ENCODE data around the gene PRDX5. TPM values are rescaled to one million over a fixed set of nuclear protein-coding genes. Genes with fewer than 3 reads are reported as not detected.

Gene PRDX5
- total RNA-seq, 1 experiment from 2014 or later, result 229 TPM

DNA sequence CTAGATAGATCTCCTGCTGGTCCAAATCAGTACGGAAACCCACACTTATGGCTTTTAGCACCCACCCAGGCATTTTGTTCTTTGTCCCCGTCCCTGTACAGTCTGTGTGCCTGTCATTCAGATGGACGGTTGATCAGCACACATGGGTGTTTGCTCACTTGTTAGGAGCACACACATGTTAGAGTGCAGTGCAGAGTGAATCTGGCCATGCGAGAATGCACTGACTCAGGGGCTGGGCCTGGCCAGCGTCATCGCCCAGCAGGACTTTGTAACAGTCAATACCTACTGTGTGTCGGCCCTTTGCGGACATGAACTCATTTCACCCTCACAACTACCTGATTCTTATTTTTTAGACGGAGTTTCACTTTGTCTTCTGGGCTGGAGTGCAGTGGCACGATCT is 44.4 kb downstream of the PRDX5 start:
- DNase-seq (ENCODE audit: low read depth), result no peak

DNA sequence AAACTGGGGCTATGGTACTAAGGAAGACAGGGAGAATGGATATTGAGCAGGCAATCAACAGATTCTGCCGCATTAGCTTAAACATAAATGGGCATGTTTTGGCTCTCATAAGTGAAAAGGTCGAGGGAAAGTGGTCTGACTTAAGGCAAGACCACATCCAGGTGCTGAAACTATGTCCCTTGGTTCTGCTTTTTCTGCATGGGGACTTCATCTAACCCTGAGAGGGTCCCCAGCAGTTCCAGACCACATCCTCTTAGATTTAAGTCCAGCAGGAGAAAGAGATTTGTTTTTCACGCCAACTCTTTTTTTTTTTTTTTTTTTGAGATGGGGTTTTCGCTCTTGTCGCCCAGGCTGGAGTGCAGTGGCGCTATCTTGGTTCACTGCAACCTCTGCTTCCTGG is 46.5 kb downstream of the PRDX5 start:
- DNase-seq (ENCODE audit: low read depth), result no peak

DNA sequence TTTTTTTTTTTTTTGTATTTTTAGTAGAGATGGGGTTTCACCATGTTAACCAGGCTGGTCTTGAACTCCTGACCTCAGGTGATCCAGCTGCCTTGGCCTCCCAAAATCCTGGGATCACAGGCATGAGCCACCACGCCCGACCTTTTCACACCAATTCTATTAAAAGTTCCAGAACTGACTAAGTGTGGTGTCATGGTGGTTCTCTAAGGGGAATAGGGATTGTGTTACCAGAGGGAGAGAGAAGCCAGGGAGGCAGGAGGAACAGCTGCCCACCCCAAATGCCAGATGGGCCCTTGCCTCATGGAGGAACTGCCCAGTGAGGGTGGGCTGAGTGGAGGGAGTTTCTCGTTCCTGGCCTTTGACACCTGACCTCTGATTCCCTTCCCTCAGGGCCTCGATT is 47.0 kb downstream of the PRDX5 start:
- no peak for DNase-seq (ENCODE audit: low read depth)

DNA sequence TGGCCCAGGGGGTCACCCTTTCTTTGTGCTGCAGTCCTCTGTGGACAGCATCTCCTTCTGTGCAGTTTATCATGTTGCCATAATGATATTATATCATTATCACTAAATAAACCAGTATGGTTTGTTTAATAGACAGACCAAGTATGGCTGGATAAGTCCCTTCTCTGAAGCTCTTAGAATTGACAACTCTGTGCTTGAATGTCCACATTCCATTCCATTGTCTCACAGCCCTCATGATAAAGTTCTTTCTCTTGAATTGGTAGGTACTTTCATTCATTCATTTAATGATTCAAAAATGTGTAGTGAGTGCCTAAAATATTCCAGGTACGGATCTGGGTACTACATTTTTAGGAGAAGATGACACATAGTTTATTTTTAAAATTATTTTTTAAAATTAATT is 48.8 kb downstream of the PRDX5 start:
- no peak for DNase-seq (ENCODE audit: low read depth)

DNA sequence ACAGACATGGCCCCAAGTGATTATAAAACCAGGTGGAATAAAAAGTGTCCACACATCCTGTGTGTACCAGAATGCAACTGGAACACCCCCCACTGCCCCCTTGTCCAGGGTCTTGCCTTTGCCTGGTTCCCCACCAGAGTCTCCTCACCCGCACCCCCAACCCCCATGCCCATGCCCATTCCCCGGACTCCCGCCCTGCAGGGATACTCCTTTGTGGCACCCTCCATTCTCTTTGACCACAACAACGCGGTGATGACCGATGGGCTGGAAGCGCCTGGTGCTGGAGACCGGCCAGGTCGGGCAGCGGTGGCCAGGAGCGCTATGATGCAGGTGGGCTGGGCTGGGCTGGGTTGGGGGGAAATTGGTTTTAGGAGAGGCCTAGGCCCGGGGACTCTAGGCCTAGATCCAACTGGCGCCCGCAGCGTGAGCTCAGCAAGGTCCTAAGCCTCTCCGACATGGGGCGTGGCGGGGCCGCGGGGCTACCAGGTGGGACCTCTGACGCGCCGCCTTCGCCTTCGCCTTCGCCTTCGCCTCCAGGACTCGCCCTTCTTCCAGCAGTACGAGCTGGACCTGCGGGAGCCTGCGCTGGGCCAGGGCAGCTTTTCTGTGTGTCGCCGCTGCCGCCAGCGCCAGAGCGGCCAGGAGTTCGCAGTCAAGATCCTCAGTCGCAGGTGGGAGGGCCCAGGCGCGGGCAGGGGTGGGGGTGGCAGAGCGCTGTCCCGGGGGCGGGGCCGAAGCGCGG is 50.2 kb downstream of the PRDX5 start:
- no peak for DNase-seq (ENCODE audit: low read depth)

DNA sequence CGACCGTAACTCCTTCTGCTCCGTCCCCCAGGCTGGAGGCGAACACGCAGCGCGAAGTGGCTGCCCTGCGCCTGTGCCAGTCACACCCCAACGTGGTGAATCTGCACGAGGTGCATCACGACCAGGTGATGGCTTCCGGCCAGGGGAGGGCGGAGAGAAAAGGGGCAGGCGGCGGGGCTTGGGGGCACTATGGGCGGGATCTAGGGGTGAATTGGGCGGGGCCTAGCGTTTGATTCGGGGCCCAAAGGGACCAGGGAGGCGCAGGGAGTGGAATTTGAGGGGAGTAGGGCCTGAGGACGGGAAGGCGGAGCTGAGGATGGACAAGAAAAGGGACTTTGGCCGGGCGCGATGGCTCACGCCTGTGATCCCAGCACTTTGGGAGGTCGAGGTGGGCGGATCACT is 50.8 kb downstream of the PRDX5 start:
- DNase-seq (ENCODE audit: low read depth), result no peak

DNA sequence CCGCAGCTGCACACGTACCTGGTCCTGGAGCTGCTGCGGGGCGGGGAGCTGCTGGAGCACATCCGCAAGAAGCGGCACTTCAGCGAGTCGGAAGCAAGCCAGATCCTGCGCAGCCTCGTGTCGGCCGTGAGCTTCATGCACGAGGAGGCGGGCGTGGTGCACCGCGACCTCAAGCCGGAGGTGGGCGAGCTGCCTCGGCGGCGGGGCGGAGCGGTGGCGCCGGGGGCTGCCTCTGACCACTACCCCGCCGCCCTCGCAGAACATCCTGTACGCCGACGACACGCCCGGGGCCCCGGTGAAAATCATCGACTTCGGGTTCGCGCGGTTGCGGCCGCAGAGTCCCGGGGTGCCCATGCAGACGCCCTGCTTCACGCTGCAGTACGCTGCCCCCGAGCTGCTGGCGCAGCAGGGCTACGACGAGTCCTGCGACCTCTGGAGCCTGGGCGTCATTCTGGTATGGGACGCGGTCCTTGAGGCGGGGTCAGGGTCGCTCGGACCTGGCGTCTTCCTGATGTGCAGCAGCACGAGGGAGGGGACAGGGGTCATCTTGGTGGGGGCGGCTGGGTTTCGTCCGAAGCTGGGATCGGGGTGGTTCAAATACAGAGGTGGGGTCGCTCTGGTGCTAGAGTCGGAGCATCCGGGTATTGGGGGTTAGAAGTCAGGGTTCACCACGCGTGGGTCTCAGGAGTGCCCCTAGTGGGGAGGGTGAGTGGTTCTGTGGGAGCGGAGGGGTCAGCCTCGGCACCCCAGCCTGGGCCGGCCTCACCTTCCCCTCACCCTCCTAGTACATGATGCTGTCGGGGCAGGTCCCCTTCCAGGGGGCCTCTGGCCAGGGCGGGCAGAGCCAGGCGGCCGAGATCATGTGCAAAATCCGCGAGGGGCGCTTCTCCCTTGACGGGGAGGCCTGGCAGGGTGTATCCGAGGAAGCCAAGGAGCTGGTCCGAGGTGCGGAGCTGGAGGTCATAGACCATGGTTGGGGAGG is 51.8 kb downstream of the PRDX5 start:
- DNase-seq (ENCODE audit: low read depth), result no peak

DNA sequence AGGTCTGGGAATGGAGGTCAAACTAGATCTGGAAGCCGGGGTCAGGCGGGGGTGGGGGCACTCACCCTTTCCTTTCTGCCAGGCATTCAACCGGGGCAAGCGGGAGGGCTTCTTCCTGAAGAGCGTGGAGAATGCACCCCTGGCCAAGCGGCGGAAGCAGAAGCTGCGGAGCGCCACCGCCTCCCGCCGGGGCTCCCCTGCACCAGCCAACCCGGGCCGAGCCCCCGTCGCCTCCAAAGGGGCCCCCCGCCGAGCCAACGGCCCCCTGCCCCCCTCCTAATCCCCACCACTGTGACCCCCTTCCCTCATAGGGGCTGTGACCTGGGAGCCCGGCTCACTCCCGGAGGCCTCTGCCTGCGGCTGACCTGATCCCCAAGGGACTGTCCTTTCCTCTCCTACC is 53.3 kb downstream of the PRDX5 start:
- DNase-seq (ENCODE audit: low read depth), result no peak

Other genes starting within 250 kb of the PRDX5 start
- gene MACROD1, start 152.0 kb upstream of the PRDX5 start, total RNA-seq (2014; rRNA removed; shearing (Covaris generic)), result 19.4 and 47.1 TPM in 2 replicates
- 283 and 358 TPM in 2 replicates for gene STIP1, start 131.9 kb upstream of the PRDX5 start, total RNA-seq (2014; rRNA removed; shearing (Covaris generic))
- 3.0 and 5.7 TPM in 2 replicates for gene FERMT3, start 111.4 kb upstream of the PRDX5 start, total RNA-seq (2014; rRNA removed; shearing (Covaris generic))
- gene TRPT1, start 91.9 kb upstream of the PRDX5 start, total RNA-seq (2014; rRNA removed; shearing (Covaris generic)), result 19.8 and 19.9 TPM in 2 replicates
- 43.1 and 51.3 TPM in 2 replicates for gene NUDT22, start 91.8 kb upstream of the PRDX5 start, total RNA-seq (2014; rRNA removed; shearing (Covaris generic))
- gene DNAJC4, start 87.6 kb upstream of the PRDX5 start, total RNA-seq (2014; rRNA removed; shearing (Covaris generic)), result 1.7 and 2.7 TPM in 2 replicates
- gene VEGFB, start 83.5 kb upstream of the PRDX5 start, total RNA-seq (2014; rRNA removed; shearing (Covaris generic)), result 6.7 and 8.9 TPM in 2 replicates
- 18.8 and 102 TPM in 2 replicates for gene FKBP2, start 77.0 kb upstream of the PRDX5 start, total RNA-seq (2014; rRNA removed; shearing (Covaris generic))
- gene PPP1R14B, start 71.2 kb upstream of the PRDX5 start, total RNA-seq (2014; rRNA removed; shearing (Covaris generic)), result 414 and 421 TPM in 2 replicates
- gene PLCB3, start 66.6 kb upstream of the PRDX5 start, total RNA-seq (2014; rRNA removed; shearing (Covaris generic)), result 11.5 and 13.2 TPM in 2 replicates
- 63.5 and 65.9 TPM in 2 replicates for gene BAD, start 33.5 kb upstream of the PRDX5 start, total RNA-seq (2014; rRNA removed; shearing (Covaris generic))
- gene GPR137, start 32.3 kb upstream of the PRDX5 start, total RNA-seq (2014; rRNA removed; shearing (Covaris generic)), result 14.3 and 24.6 TPM in 2 replicates
- 0.23 TPM in 1 of 2 replicates, not detected in the other for gene KCNK4, start 26.8 kb upstream of the PRDX5 start, total RNA-seq (2014; rRNA removed; shearing (Covaris generic))
- gene CATSPERZ, start 17.8 kb upstream of the PRDX5 start, total RNA-seq (2014; rRNA removed; shearing (Covaris generic)), result 0.23 and 6.0 TPM in 2 replicates
- 35.0 and 37.5 TPM in 2 replicates for gene ESRRA, start 12.6 kb upstream of the PRDX5 start, total RNA-seq (2014; rRNA removed; shearing (Covaris generic))
- gene TRMT112, start 562 bp upstream of the PRDX5 start, total RNA-seq (2014; rRNA removed; shearing (Covaris generic)), result 565 and 690 TPM in 2 replicates
- 1.7 and 2.1 TPM in 2 replicates for gene CCDC88B, start 22.1 kb downstream of the PRDX5 start, total RNA-seq (2014; rRNA removed; shearing (Covaris generic))
- 28.7 and 38.6 TPM in 2 replicates for gene RPS6KA4, start 41.0 kb downstream of the PRDX5 start, total RNA-seq (2014; rRNA removed; shearing (Covaris generic))
- gene SLC22A11, start 237.8 kb downstream of the PRDX5 start, total RNA-seq (2014; rRNA removed; shearing (Covaris generic)), result not detected in 2 replicates

Measured in Daoy (cell line).